Nephron (organoid): ENCODE data around the gene CGB3.

Experiments
- H3K27ac Mint-ChIP-seq, 3 experiments: 2 replicates each; pipeline ENCODE4 v1.8.0; 2020; ENCODE audit warnings: mixed read lengths in 3 of 3, mild to moderate bottlenecking in 2 of 3, moderate library complexity in 1 of 3
- H3K27me3 Mint-ChIP-seq: 2 replicates; pipeline ENCODE4 v1.8.0; 2021; ENCODE audit warnings: low read depth, mild to moderate bottlenecking, moderate library complexity, mixed read lengths
- H3K36me3 Mint-ChIP-seq: 2 replicates; pipeline ENCODE4 v1.8.0; 2020; ENCODE audit warnings: low read depth, mixed read lengths
- H3K4me1 Mint-ChIP-seq: 2 replicates; pipeline ENCODE4 v1.8.0; 2020; ENCODE audit warnings: mixed read lengths
- H3K4me3 Mint-ChIP-seq, 3 experiments: 2 replicates each; pipeline ENCODE4 v1.8.0; 2020; ENCODE audit warnings: mild to moderate bottlenecking in 3 of 3, mixed read lengths in 3 of 3, moderate library complexity in 2 of 3
- H3K9me3 Mint-ChIP-seq: 2 replicates; pipeline ENCODE4 v1.8.0; 2020; ENCODE audit warnings: mixed read lengths
- TF ChIP-seq, protein P1 (sequence below), 3 experiments: fragments of 200-600 bp; sonication (generic); IDR thresholded peaks; one replicate each; pipeline ENCODE4 v1.5.0; 2021; ENCODE audit warnings: antibody characterized with exemption in 3 of 3; ENCODE audit not compliant: unreplicated experiment in 3 of 3

Gene CGB3

DNA sequence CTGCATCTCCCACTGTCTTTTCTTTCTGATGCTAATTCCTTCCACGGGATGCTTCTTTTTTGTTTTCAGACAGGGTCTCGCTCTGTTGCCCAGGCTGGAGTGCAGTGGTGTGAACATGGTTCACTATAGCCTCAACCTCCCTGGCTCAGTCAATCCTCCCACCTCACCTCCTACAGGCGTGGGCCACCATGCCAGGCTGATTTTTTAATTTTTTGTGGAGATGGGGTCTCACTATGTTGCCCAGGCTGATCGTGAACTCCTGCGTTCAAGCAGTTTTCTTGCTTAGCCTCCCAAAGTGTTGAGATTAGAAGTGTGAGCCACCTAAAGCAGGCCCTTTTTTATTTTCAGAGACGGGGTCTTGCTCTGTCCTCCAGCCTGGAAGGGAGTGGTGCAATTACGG lies 35.8 kb downstream of the CGB3 start:
- Mint-ChIP-seq H3K4me3 (no peak overlapping the region), H3K4me1 (peaks cover 25% of the 10 kb centered on the region), H3K9me3 (no peaks in the 10 kb centered on the region), H3K27me3 (no peaks in the 10 kb centered on the region), H3K27ac (peak overlapping the region in 1 of 3 experiments; percentile 59), H3K36me3 (peaks cover 45% of the 10 kb centered on the region)
- TF ChIP-seq, protein P1, sequence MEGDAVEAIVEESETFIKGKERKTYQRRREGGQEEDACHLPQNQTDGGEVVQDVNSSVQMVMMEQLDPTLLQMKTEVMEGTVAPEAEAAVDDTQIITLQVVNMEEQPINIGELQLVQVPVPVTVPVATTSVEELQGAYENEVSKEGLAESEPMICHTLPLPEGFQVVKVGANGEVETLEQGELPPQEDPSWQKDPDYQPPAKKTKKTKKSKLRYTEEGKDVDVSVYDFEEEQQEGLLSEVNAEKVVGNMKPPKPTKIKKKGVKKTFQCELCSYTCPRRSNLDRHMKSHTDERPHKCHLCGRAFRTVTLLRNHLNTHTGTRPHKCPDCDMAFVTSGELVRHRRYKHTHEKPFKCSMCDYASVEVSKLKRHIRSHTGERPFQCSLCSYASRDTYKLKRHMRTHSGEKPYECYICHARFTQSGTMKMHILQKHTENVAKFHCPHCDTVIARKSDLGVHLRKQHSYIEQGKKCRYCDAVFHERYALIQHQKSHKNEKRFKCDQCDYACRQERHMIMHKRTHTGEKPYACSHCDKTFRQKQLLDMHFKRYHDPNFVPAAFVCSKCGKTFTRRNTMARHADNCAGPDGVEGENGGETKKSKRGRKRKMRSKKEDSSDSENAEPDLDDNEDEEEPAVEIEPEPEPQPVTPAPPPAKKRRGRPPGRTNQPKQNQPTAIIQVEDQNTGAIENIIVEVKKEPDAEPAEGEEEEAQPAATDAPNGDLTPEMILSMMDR (IDR thresholded peaks at IDR 0.05; ENCODE audit: unreplicated experiment in 3 of 3), result no peak

DNA sequence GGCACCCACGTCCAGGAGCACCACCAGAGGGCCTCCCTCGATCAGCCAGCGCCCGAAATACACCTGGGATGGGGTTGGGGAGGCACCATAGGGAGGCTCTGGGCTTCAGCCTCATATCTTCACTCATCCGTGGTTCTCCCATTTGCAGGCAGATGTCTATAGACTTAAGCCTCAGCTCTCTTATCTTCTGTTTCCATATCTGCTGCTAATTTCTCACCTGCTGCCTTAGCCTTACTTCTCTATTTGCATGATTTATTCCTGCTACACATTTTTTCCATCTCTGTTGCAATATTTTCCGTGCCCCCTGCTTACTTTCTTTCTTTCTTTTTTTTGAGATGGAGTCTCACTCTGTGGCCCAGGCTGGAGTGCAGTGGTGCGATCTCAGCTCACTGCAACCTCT lies 36.8 kb downstream of the CGB3 start:
- TF ChIP-seq, protein P1 (IDR thresholded peaks at IDR 0.05; ENCODE audit: unreplicated experiment in 3 of 3), result no peak
- Mint-ChIP-seq H3K4me3 (no peak overlapping the region), H3K9me3 (no peaks in the 10 kb centered on the region), H3K4me1 (peaks cover 23% of the 10 kb centered on the region), H3K36me3 (peaks cover 52% of the 10 kb centered on the region), H3K27ac (no peak overlapping the region), H3K27me3 (no peaks in the 10 kb centered on the region)

DNA sequence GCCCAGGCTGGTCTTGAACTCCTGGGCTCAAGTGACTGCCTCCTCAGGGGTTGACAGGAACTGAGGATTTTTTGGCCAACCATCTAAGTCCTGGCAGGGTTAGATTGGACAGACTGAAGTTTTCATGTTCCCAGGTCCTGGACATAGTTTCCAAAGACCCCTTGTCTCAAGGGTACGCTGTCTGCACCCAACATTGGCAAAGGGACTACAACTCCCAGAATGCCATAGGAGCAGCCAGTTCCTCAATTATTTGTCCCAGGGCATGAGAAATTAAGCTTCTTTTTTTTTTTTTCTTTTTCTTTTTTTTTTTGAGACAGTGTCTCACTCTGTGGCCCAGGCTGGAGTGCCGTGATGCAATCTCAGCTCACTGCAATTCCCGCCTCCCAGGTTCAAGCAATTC lies 37.9 kb downstream of the CGB3 start:
- Mint-ChIP-seq H3K27me3 (no peaks in the 10 kb centered on the region), H3K27ac (no peak overlapping the region), H3K4me3 (no peak overlapping the region), H3K36me3 (peaks cover 61% of the 10 kb centered on the region), H3K9me3 (no peaks in the 10 kb centered on the region), H3K4me1 (peaks cover 18% of the 10 kb centered on the region)
- TF ChIP-seq, protein P1 (IDR thresholded peaks at IDR 0.05; ENCODE audit: unreplicated experiment in 3 of 3), result no peak

DNA sequence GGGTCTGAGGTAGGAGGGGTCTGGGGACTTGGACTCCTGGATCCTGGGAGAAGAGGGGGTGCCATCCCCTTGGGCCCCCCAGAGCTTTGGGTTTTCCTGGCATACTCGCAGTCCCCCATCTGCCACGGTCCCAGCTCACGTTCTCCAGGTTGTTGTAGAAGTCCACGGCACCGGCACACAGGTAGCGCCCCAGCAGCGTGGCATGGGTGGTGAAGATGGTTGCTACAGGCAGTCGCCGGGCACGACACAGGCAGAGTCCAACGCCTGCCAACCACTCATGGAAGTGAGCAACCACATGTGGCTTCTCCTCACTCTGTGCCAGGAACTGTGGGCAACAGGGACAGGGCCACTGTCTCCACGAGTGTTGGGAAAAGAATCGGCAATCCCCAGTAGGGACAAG lies 38.4 kb downstream of the CGB3 start:
- Mint-ChIP-seq H3K27me3 (no peaks in the 10 kb centered on the region), H3K27ac (no peak overlapping the region), H3K36me3 (peaks cover 58% of the 10 kb centered on the region), H3K4me3 (no peak overlapping the region), H3K4me1 (peaks cover 13% of the 10 kb centered on the region), H3K9me3 (no peaks in the 10 kb centered on the region)
- TF ChIP-seq, protein P1 (IDR thresholded peaks at IDR 0.05; ENCODE audit: unreplicated experiment in 3 of 3), result no peak

DNA sequence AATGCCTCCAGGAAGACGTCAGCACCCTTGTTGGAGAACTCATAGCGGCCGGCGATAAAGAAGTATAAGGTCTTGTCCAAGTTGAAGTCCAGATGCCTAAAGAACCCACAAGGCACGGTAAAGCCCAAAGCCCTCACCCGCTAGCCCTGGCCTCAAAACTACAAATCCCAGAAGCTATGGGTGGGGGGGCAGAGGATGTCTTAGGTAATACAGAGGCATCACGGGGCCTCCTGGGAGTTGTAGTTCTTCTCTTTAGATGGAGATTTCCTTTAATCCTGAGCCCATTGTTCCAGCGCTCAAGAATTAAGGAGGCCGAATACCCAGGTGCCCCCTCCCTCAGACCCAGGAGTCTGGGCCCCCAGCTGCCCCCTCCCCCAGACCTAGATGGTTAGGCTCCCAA lies 41.9 kb downstream of the CGB3 start:
- Mint-ChIP-seq H3K4me1 (peaks cover 9% of the 10 kb centered on the region), H3K27me3 (no peaks in the 10 kb centered on the region), H3K9me3 (no peaks in the 10 kb centered on the region), H3K36me3 (peaks cover 50% of the 10 kb centered on the region), H3K27ac (no peak overlapping the region), H3K4me3 (no peak overlapping the region)
- TF ChIP-seq, protein P1 (IDR thresholded peaks at IDR 0.05; ENCODE audit: unreplicated experiment in 3 of 3), result no peak

DNA sequence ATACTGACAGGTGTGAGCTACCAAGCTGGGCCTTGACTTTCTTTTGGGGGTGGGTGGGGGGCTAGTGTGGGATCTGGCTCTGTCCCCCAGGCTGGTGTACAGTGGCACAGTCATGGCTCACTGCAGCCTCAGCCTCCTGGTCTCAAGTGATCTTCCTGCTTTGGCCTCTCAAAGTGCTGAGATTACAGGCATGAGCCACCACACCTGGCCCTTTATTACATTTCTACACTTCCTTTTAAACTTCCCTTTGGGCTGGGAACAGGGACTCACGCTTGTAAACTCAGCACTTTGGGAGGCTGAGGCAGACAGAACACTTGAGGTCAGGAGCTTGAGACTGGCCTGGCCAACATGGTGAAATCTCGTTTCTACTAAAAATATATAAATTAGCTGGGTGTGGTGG lies 47.1 kb downstream of the CGB3 start:
- H3K4me1 Mint-ChIP-seq, result peaks cover 9% of the 10 kb centered on the region
- no peaks in the 10 kb centered on the region for H3K9me3 Mint-ChIP-seq
- H3K27ac Mint-ChIP-seq, result no peak overlapping the region
- TF ChIP-seq, protein P1 (IDR thresholded peaks at IDR 0.05; ENCODE audit: unreplicated experiment in 3 of 3), result no peak
- no peaks in the 10 kb centered on the region for H3K27me3 Mint-ChIP-seq
- no peak overlapping the region for H3K4me3 Mint-ChIP-seq
- peaks cover 32% of the 10 kb centered on the region for H3K36me3 Mint-ChIP-seq
